Measurements from ENCODE around the gene IFT80. TPM values are rescaled to one million over a fixed set of nuclear protein-coding genes. Genes with fewer than 3 reads are reported as not detected.

IFT80 gene
- total and polyA plus RNA-seq, 12 donors: 11.0 to 37.3 (median 22.1) TPM

- 63 to 97% (median 83%) methylated on average over 3 of the region's 3 CpGs for WGBS, 4 donors
- peaks cover 0 to 17% of the 10 kb centered on the region in 2 donors for H3K36me3 ChIP-seq (replicated peaks in 1 of 2)
- H3K4me1 ChIP-seq (replicated peaks in 1 of 2): no peaks in the 10 kb centered on the region
- H3K9me3 ChIP-seq (replicated peaks in 1 of 3): no peaks in the 10 kb centered on the region
- H3K27ac ChIP-seq: no peak overlapping the region
- no peak for DNase-seq
- no peaks in the 10 kb centered on the region for H3K27me3 ChIP-seq
- H3K4me3 ChIP-seq: no peak overlapping the region
- intact Hi-C loops (cut with DNase I): loop anchor here (10.0 kb wide), 2 partner anchors 253 to 383 kb away; no protein-coding TSS in a partner anchor
- TF ChIP-seq CTCF (IDR thresholded peaks at IDR 0.05): no peak
- TF ChIP-seq POLR2A (IDR thresholded peaks at IDR 0.05): no peak
Observed at GRCh38 chr3:160417311-160417710, 18.3 kb upstream of the IFT80 start.

GRCh38 chr3:160413613-160414248 lies 14.7 kb upstream of the IFT80 start:
- Histone ChIP-seq H3K27me3 (no peaks in the 10 kb centered on the region), H3K4me3 (no peak overlapping the region), H3K4me1 (replicated peaks in 1 of 2) (no peaks in the 10 kb centered on the region), H3K36me3 (replicated peaks in 1 of 2) (peaks cover 0 to 10% of the 10 kb centered on the region in 2 donors), H3K27ac (no peak overlapping the region), H3K9me3 (replicated peaks in 1 of 3) (no peaks in the 10 kb centered on the region)
- intact Hi-C loops (cut with DNase I): loop anchor here (5.0 to 10.0 kb wide), 3 partner anchors 249 to 381 kb away; no protein-coding TSS in a partner anchor
- DNase-seq: peak; percentile 55 to 83 (median 67)
- WGBS, 4 donors: 36 to 39% (median 39%) methylated on average over 3 of the region's 3 CpGs
- TF ChIP-seq POLR2A (IDR thresholded peaks at IDR 0.05): no peak
- peak; percentile 40 to 96 (median 82) for TF ChIP-seq CTCF (IDR thresholded peaks at IDR 0.05)

GRCh38 chr3:160412477-160412876 lies 13.5 kb upstream of the IFT80 start:
- H3K4me3 ChIP-seq: no peak overlapping the region
- intact Hi-C loops (cut with DNase I): loop anchor here (5.0 to 10.0 kb wide), 3 partner anchors 248 to 380 kb away; no protein-coding TSS in a partner anchor
- peaks cover 0 to 10% of the 10 kb centered on the region in 2 donors for H3K36me3 ChIP-seq (replicated peaks in 1 of 2)
- no peak overlapping the region for H3K27ac ChIP-seq
- H3K9me3 ChIP-seq (replicated peaks in 1 of 3): no peaks in the 10 kb centered on the region
- WGBS, 4 donors: 37 to 89% (median 66%) methylated on average over 1 of the region's 1 CpG
- no peaks in the 10 kb centered on the region for H3K4me1 ChIP-seq (replicated peaks in 1 of 2)
- TF ChIP-seq CTCF (IDR thresholded peaks at IDR 0.05): no peak
- no peak for TF ChIP-seq POLR2A (IDR thresholded peaks at IDR 0.05)
- DNase-seq: no peak
- H3K27me3 ChIP-seq: no peaks in the 10 kb centered on the region

- intact Hi-C loops (cut with DNase I): loop anchor here (5.0 to 10.0 kb wide), 3 partner anchors 245 to 378 kb away; no protein-coding TSS in a partner anchor
Observed at GRCh38 chr3:160409812-160410610, 11.0 kb upstream of the IFT80 start.

More at GRCh38 chr3:160409812-160410610, 11.0 kb upstream of the IFT80 start:
- 76 to 83% (median 80%) methylated on average over 10 of the region's 10 CpGs for whole genome bisulfite sequencing, 4 donors
- Histone ChIP-seq H3K27ac (no peak overlapping the region), H3K27me3 (no peaks in the 10 kb centered on the region), H3K4me1 (replicated peaks in 1 of 2) (no peaks in the 10 kb centered on the region), H3K4me3 (no peak overlapping the region), H3K9me3 (replicated peaks in 1 of 3) (no peaks in the 10 kb centered on the region), H3K36me3 (replicated peaks in 1 of 2) (no peaks in the 10 kb centered on the region)
- DNase-seq: no peak
- TF ChIP-seq POLR2A (IDR thresholded peaks at IDR 0.05) (no peak), CTCF (IDR thresholded peaks at IDR 0.05) (no peak)

Data from adrenal gland (tissue), 12 donors.